GM23338 (cell line): ENCODE measurements around the gene CHGA. TPM values are rescaled to one million over a fixed set of nuclear protein-coding genes. Genes with fewer than 3 reads are reported as not detected.

Source experiments
- ATAC-seq: fragments of 200-7000 bp; cut with Tn5 transposase; 3 replicates; pipeline ENCODE4 v1.9.1; 2020
- DNase-seq: peaks from one replicate; pipeline ENCODE4 v3.0.0-alpha.2; 2015; ENCODE audit warnings: low spot score
- H2AFZ ChIP-seq: fragments of 200-600 bp; sonication (generic); 2 replicates; pipeline ENCODE4 v1.8.0; 2016; ENCODE audit warnings: antibody characterized with exemption, mild to moderate bottlenecking, moderate library complexity
- H3F3A ChIP-seq: fragments of 200-600 bp; sonication (generic); replicated peaks from 2 replicates; pipeline ENCODE4 v1.8.0; 2017; ENCODE audit warnings: antibody characterized with exemption, mixed run types, low read depth
- H3K27ac ChIP-seq: fragments of 200-600 bp; sonication (generic); 2 replicates; pipeline ENCODE4 v1.6.1; 2016; ENCODE audit warnings: low read depth
- H3K27me3 ChIP-seq: fragments of 200-600 bp; sonication (generic); 2 replicates; pipeline ENCODE4 v1.8.0; 2016; ENCODE audit warnings: mild to moderate bottlenecking, mixed run types, moderate library complexity; ENCODE audit not compliant: insufficient read depth
- H3K36me3 ChIP-seq: fragments of 200-600 bp; sonication (generic); 2 replicates; pipeline ENCODE4 v1.8.0; 2016; ENCODE audit warnings: mild to moderate bottlenecking; ENCODE audit not compliant: insufficient read depth
- H3K4me1 ChIP-seq: fragments of 200-600 bp; sonication (generic); 2 replicates; pipeline ENCODE4 v1.8.0; 2016; ENCODE audit warnings: mild to moderate bottlenecking, moderate library complexity; ENCODE audit not compliant: insufficient read depth
- H3K4me2 ChIP-seq: fragments of 200-600 bp; sonication (generic); 2 replicates; pipeline ENCODE4 v1.7.1; 2017; ENCODE audit warnings: mixed run types
- H3K4me3 ChIP-seq: fragments of 200-600 bp; sonication (generic); 2 replicates; pipeline ENCODE4 v1.6.1; 2016; ENCODE audit warnings: mixed run types
- H3K79me2 ChIP-seq: fragments of 200-600 bp; sonication (generic); replicated peaks from 2 replicates; pipeline ENCODE4 v1.8.0; 2017; ENCODE audit warnings: mild to moderate bottlenecking; ENCODE audit not compliant: insufficient read depth
- H3K9me2 ChIP-seq: fragments of 200-600 bp; sonication (generic); 2 replicates; pipeline ENCODE4 v1.8.0; 2017; ENCODE audit not compliant: insufficient read depth
- H4K20me1 ChIP-seq: fragments of 200-600 bp; sonication (generic); replicated peaks from 2 replicates; pipeline ENCODE4 v1.8.0; 2017; ENCODE audit warnings: mild to moderate bottlenecking; ENCODE audit not compliant: insufficient read depth
- H3K27ac Mint-ChIP-seq: 2 replicates; pipeline ENCODE4 v1.8.0; 2020; ENCODE audit warnings: inconsistent platforms, mild to moderate bottlenecking, moderate library complexity, mixed read lengths
- H3K27me3 Mint-ChIP-seq: 3 replicates; pipeline ENCODE4 v1.8.0; 2022; ENCODE audit warnings: low read depth, mild to moderate bottlenecking, moderate library complexity, mixed read lengths, inconsistent platforms; ENCODE audit not compliant: insufficient read depth, poor library complexity
- H3K36me3 Mint-ChIP-seq: 3 replicates; pipeline ENCODE4 v1.8.0; 2021; ENCODE audit warnings: low read depth, mild to moderate bottlenecking, inconsistent platforms, moderate library complexity, mixed read lengths
- H3K4me1 Mint-ChIP-seq: 3 replicates; pipeline ENCODE4 v1.8.0; 2020; ENCODE audit warnings: mild to moderate bottlenecking, inconsistent platforms, mixed read lengths
- H3K4me3 Mint-ChIP-seq: 3 replicates; pipeline ENCODE4 v1.8.0; 2021; ENCODE audit warnings: moderate library complexity, mild to moderate bottlenecking, inconsistent platforms, mixed read lengths
- H3K9me3 Mint-ChIP-seq: 3 replicates; pipeline ENCODE4 v1.8.0; 2020; ENCODE audit warnings: moderate library complexity, mild to moderate bottlenecking, inconsistent platforms, mixed read lengths
- CREB1 ChIP-seq: fragments of 250-450 bp; sonication (Bioruptor Pico); IDR thresholded peaks from 2 replicates; pipeline ENCODE4 v1.5.0; 2020; ENCODE audit warnings: low read depth, mild to moderate bottlenecking, moderate library complexity
- EZH2 ChIP-seq: fragments of 200-600 bp; sonication (generic); IDR thresholded peaks from one replicate; pipeline ENCODE4 v1.8.0; 2017; ENCODE audit warnings: antibody characterized with exemption, mild to moderate bottlenecking, low read depth; ENCODE audit not compliant: unreplicated experiment
- EZH2phosphoT487 ChIP-seq: fragments of 200-600 bp; sonication (generic); IDR thresholded peaks from one replicate; pipeline ENCODE4 v1.8.1; 2018; ENCODE audit warnings: antibody characterized with exemption; ENCODE audit not compliant: unreplicated experiment
- JUNB ChIP-seq: IDR thresholded peaks from one replicate; pipeline ENCODE4 v1.6.1; 2016; ENCODE audit warnings: antibody characterized with exemption; ENCODE audit not compliant: unreplicated experiment
- NANOG ChIP-seq: IDR thresholded peaks from 2 replicates; pipeline ENCODE4 v1.6.1; 2016; ENCODE audit warnings: antibody characterized with exemption, borderline replicate concordance
- POLR2AphosphoS5 ChIP-seq: IDR thresholded peaks from 2 replicates; pipeline ENCODE4 v1.6.1; 2016; ENCODE audit warnings: antibody characterized with exemption, low read depth
- REST ChIP-seq: IDR thresholded peaks from one replicate; pipeline ENCODE4 v1.6.1; 2018; ENCODE audit warnings: antibody characterized with exemption; ENCODE audit not compliant: unreplicated experiment
- STAT1 ChIP-seq: IDR thresholded peaks from one replicate; pipeline ENCODE4 v1.6.1; 2016; ENCODE audit warnings: antibody characterized with exemption; ENCODE audit not compliant: unreplicated experiment
- ZNF114 ChIP-seq: fragments of 250-450 bp; sonication (Bioruptor Pico); IDR thresholded peaks from 2 replicates; pipeline ENCODE4 v1.5.0; 2020; ENCODE audit warnings: mild to moderate bottlenecking, moderate library complexity
- ZNF331 ChIP-seq: fragments of 250-450 bp; sonication (Bioruptor Pico); IDR thresholded peaks from 2 replicates; pipeline ENCODE4 v1.5.0; 2020; ENCODE audit warnings: low read depth, mild to moderate bottlenecking, moderate library complexity
- ZNF462 ChIP-seq: fragments of 250-450 bp; sonication (Bioruptor Pico); IDR thresholded peaks from 2 replicates; pipeline ENCODE4 v1.5.0; 2020; ENCODE audit warnings: mild to moderate bottlenecking, moderate library complexity
- polyA plus RNA-seq: library from polyadenylated mRNA; unstranded; fragments of >200 nt; fragmentation: Nextera tagmentation; extraction: Ambion mirVana; gene quantifications from 2 replicates; pipeline ENCODE4 v1.2.1, GENCODE V29; 2016
- total RNA-seq: library from RNA; depleted of rRNA; stranded (reverse); fragments of >200 nt; shearing (Covaris generic); gene quantifications from 2 replicates; pipeline ENCODE4 v1.2.3, GENCODE V29; 2014
- TF ChIP-seq, protein P1 (sequence below), 2 experiments: fragments of 200-600 bp in 1 of 2; sonication (generic) in 1 of 2; conservative IDR thresholded peaks; 2 replicates each; pipeline versions ENCODE4 v1.5.1 to v1.6.1; 2016 to 2017; ENCODE audit warnings: antibody characterized with exemption in 2 of 2, low read depth in 2 of 2, mild to moderate bottlenecking in 2 of 2, moderate library complexity in 1 of 2

Gene CHGA
- total and polyA plus RNA-seq, 2 experiments from 2014 or later = 13.9 to 19.6 TPM

DNA sequence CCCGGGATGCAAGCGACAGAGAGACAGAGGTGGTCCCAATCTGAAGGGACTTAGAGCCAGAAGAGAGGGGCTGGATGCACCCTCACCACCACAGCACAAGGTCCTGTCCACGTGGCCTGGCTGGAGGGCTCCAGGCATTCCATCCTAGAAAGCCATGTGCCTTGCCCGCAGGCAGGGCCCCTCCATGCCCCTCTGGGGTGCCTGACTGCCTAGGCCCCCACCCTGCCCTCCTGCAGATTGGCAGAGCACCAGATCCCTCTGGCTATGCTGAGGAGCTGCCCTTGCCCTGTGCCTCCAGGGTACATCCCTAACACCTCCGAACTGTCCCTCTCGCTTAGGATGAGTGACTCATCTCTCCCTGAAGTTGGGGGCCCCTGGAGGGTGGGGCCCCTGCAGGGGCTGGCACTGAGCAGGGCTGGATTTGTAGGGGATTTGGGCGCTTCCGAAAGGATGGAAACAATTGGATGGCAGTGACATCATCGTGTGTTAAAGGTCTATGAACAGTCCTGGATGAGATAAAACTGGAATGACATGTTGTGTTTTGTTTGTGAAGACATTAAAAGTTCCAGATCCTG, 50.9 kb downstream of the CHGA start (continued):
- no peak for TF ChIP-seq ZNF462 (CRISPR knock-in tag)
- TF ChIP-seq JUNB = no peak

- Histone ChIP-seq H3K4me1 (peaks cover 18% of the 10 kb centered on the region), H3K9me2 (0 out of 2 replicates have a peak, but pooled peaks cover 2% of the 10 kb centered on the region), H3K27ac (no peak overlapping the region), H3K36me3 (0 out of 2 replicates have a peak, but pooled peaks cover 5% of the 10 kb centered on the region), H3K4me3 (no peak overlapping the region), H3K27me3 (no peaks in the 10 kb centered on the region), H3K79me2 (peaks cover under 1% of the 10 kb centered on the region; the same call in 1 of the 2 replicates), H3K4me2 (no peak overlapping the region), H2AFZ (no peak overlapping the region), H4K20me1 (no peaks in the 10 kb centered on the region; the same call in 1 of the 2 replicates), H3F3A (no peaks in the 10 kb centered on the region)
- Mint-ChIP-seq H3K36me3 (peaks cover 41% of the 10 kb centered on the region), H3K9me3 (peaks cover 39% of the 10 kb centered on the region), H3K4me3 (no peak overlapping the region), H3K27ac (no peak overlapping the region), H3K27me3 (peaks cover 24% of the 10 kb centered on the region), H3K4me1 (peaks cover 28% of the 10 kb centered on the region)
- ATAC-seq (no peak), DNase-seq (no peak)
- TF ChIP-seq REST (no peak), STAT1 (no peak), ZNF114 (CRISPR knock-in tag) (no peak), POLR2AphosphoS5 (no peak), NANOG (no peak), JUNB (no peak), ZNF331 (CRISPR knock-in tag) (no peak), EZH2 (no peak), EZH2phosphoT487 (no peak), CREB1 (CRISPR knock-in tag) (no peak)
- TF ChIP-seq, protein P1, sequence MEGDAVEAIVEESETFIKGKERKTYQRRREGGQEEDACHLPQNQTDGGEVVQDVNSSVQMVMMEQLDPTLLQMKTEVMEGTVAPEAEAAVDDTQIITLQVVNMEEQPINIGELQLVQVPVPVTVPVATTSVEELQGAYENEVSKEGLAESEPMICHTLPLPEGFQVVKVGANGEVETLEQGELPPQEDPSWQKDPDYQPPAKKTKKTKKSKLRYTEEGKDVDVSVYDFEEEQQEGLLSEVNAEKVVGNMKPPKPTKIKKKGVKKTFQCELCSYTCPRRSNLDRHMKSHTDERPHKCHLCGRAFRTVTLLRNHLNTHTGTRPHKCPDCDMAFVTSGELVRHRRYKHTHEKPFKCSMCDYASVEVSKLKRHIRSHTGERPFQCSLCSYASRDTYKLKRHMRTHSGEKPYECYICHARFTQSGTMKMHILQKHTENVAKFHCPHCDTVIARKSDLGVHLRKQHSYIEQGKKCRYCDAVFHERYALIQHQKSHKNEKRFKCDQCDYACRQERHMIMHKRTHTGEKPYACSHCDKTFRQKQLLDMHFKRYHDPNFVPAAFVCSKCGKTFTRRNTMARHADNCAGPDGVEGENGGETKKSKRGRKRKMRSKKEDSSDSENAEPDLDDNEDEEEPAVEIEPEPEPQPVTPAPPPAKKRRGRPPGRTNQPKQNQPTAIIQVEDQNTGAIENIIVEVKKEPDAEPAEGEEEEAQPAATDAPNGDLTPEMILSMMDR (conservative IDR thresholded peaks at IDR 0.05; ENCODE audit: low read depth in 2 of 2) = no peak
Measured at GRCh38 chr14:92974541-92975345, 51.8 kb downstream of the CHGA start.
